Adrenal gland (tissue), 12 donors: ENCODE results near the gene USP2. TPM values are rescaled to one million over a fixed set of nuclear protein-coding genes. Genes with fewer than 3 reads are reported as not detected.

Experiments
- DNase-seq, 7 donors: peaks; one replicate each; pipeline ENCODE4 v3.0.0-alpha.2; 2019 to 2020
- H3K27ac ChIP-seq, 5 donors: fragments of 200-600 bp; sonication (generic) in 4 of 5; 1 replicate in 3 of 5; 2 replicates in 2 of 5; pipeline versions ENCODE4 v1.5.1 to v1.8.0; 2016 to 2020; ENCODE audit warnings: mild to moderate bottlenecking in 1 of 5
- H3K27me3 ChIP-seq: fragments of 200-600 bp; 2 replicates; pipeline ENCODE4 v1.8.0; 2021
- H3K36me3 ChIP-seq, 2 donors: fragments of 200-600 bp; replicated peaks in 1 of 2; 1 replicate in 1 of 2; 2 replicates in 1 of 2; pipeline versions ENCODE4 v1.5.1 to v1.8.0; 2018 to 2022
- H3K4me1 ChIP-seq, 2 donors: fragments of 200-600 bp; replicated peaks in 1 of 2; 1 replicate in 1 of 2; 2 replicates in 1 of 2; pipeline versions ENCODE4 v1.5.1 to v1.8.0; 2018 to 2021
- H3K4me3 ChIP-seq, 4 donors: fragments of 200-600 bp; sonication (generic) in 3 of 4; one replicate each; pipeline ENCODE4 v1.5.1; 2016 to 2018
- H3K9me3 ChIP-seq, 3 donors: fragments of 200-600 bp; sonication (generic) in 1 of 3; replicated peaks in 1 of 3; 1 replicate in 2 of 3; 2 replicates in 1 of 3; pipeline versions ENCODE4 v1.5.1 to v1.8.0; 2016 to 2021
- CTCF ChIP-seq, 6 experiments: fragments of 450-650 bp in 4 of 6; fragments of 200-600 bp in 2 of 6; sonication (generic) in 1 of 6; IDR thresholded peaks; 1 replicate in 5 of 6; 2 replicates in 1 of 6; pipeline versions ENCODE4 v1.5.1 to v1.8.0; 2016 to 2021; ENCODE audit warnings: antibody characterized with exemption in 6 of 6, mild to moderate bottlenecking in 2 of 6, moderate library complexity in 1 of 6
- POLR2A ChIP-seq, 2 donors: fragments of 450-650 bp; IDR thresholded peaks; one replicate each; pipeline ENCODE4 v1.6.1; 2017; ENCODE audit warnings: antibody characterized with exemption in 2 of 2, mild to moderate bottlenecking in 2 of 2, moderate library complexity in 1 of 2
- WGBS, 4 donors: extraction: QIAGEN DNeasy Blood & Tissue Kit in 2 of 4; methylation state at CpG; one replicate each; pipeline versions ENCODE4 v1.1.5 to v1.1.7; 2013 to 2017; 5-methylcytosine and 5-hydroxymethylcytosine counted together
- intact Hi-C, 2 donors: fragments of 100-400 bp; cut with DNase I; formaldehyde crosslinking; loops; one replicate each; pipeline versions ENCODE4 v1.14.1 to v1.15.0; 2022 to 2023
- polyA plus RNA-seq, 3 donors: library from polyadenylated mRNA; stranded (reverse); fragments of 200-250 nt in 2 of 3; fragments of 350-450 nt in 1 of 3; fragmentation: Illumina TruSeq in 1 of 3; extraction: RNeasy Lipid Tissue Mini Kit (QIAGEN cat#74804) in 1 of 3; gene quantifications; one replicate each; pipeline ENCODE4 v1.2.3, GENCODE V29; 2013 to 2014
- total RNA-seq, 9 donors: library from RNA; depleted of rRNA in 4 of 9; stranded (reverse); fragments of >200 nt in 4 of 9; fragments of 120-200 nt in 1 of 9; fragmentation: NEBNext Ultra II Directional in 1 of 9; extraction: Animal tissue kit (Norgen Biotek cat#: 25700) in 1 of 9; gene quantifications; one replicate each; pipeline versions ENCODE4 v1.1.0 to v1.2.4, GENCODE V29; 2013 to 2023
- donor health status: healthy with polysubstance abuse.
- donor health status: Bipolar disorder and iron deficiency.
- donor health status: DM: yes; HTN: yes; CAD: no.
- donor health status: DM: no; HTN: no; CAD: no.
- donor health status: DM: no; HTN: no; CAD: no.
- donor health status: DM: yes; HTN: yes; CAD: no.

USP2 gene
- total and polyA plus RNA-seq, 12 donors = 1.8 to 28.7 (median 9.3) TPM

- no peak for TF ChIP-seq CTCF (IDR thresholded peaks at IDR 0.05)
- no peak for TF ChIP-seq POLR2A (IDR thresholded peaks at IDR 0.05)
- H3K4me3 ChIP-seq = no peak overlapping the region
- peaks cover 3% of the 10 kb centered on the region for H3K27me3 ChIP-seq
- no peak overlapping the region for H3K27ac ChIP-seq
- H3K9me3 ChIP-seq = no peaks in the 10 kb centered on the region
- DNase-seq = no peak
- H3K4me1 ChIP-seq = no peaks in the 10 kb centered on the region
- intact Hi-C loops = no loop called here
- no peaks in the 10 kb centered on the region for H3K36me3 ChIP-seq
- 92 to 98% (median 94%) methylated on average over 10 of the region's 10 CpGs for WGBS, 4 donors
Measured at GRCh38 chr11:119415966-119416365, 34.5 kb upstream of the USP2 start.

DNA sequence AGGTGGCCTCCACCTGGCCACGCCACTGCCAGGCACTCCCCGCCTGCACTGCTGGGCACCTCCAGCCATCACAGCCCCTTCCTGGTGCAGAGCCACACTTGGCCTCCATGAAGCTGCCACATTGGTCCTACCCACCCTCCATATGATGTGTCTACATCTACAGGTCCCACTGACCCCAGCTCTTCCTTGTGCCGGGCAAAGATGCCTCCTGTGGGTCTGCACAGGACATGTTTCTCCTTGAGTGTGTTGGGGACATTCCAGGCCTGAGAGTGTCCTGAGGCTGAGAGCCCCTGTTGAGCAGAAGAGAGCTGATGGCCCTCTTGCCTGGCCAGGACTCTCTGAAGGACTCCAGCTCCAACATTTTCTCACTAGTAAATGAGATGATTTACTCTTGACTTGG, 34.0 kb upstream of the USP2 start:
- intact Hi-C loops = no loop called here
- no peak for DNase-seq
- H3K4me3 ChIP-seq = no peak overlapping the region
- H3K27me3 ChIP-seq = no peaks in the 10 kb centered on the region
- no peak for TF ChIP-seq CTCF (IDR thresholded peaks at IDR 0.05)
- TF ChIP-seq POLR2A (IDR thresholded peaks at IDR 0.05) = no peak
- H3K4me1 ChIP-seq = no peaks in the 10 kb centered on the region
- H3K36me3 ChIP-seq = no peaks in the 10 kb centered on the region
- 92 to 100% (median 95%) methylated on average over 3 of the region's 3 CpGs for WGBS, 4 donors
- no peaks in the 10 kb centered on the region for H3K9me3 ChIP-seq
- no peak overlapping the region for H3K27ac ChIP-seq

GRCh38 chr11:119414734-119415133, 33.2 kb upstream of the USP2 start:
- H3K9me3 ChIP-seq = no peaks in the 10 kb centered on the region
- no peaks in the 10 kb centered on the region for H3K27me3 ChIP-seq
- TF ChIP-seq CTCF (IDR thresholded peaks at IDR 0.05) = no peak
- no peak for TF ChIP-seq POLR2A (IDR thresholded peaks at IDR 0.05)
- no peaks in the 10 kb centered on the region for H3K4me1 ChIP-seq
- H3K36me3 ChIP-seq = no peaks in the 10 kb centered on the region
- no peak overlapping the region for H3K4me3 ChIP-seq
- no peak for DNase-seq
- no peak overlapping the region for H3K27ac ChIP-seq
- intact Hi-C loops = no loop called here

- 88 to 100% (median 93%) methylated on average over 2 of the region's 2 CpGs for WGBS, 4 donors
- no peak for TF ChIP-seq POLR2A (IDR thresholded peaks at IDR 0.05)
- no peak for TF ChIP-seq CTCF (IDR thresholded peaks at IDR 0.05)
- intact Hi-C loops = no loop called here
Measured at GRCh38 chr11:119414321-119414720, 32.8 kb upstream of the USP2 start.

More at GRCh38 chr11:119414321-119414720, 32.8 kb upstream of the USP2 start:
- no peaks in the 10 kb centered on the region for H3K9me3 ChIP-seq
- H3K4me3 ChIP-seq = no peak overlapping the region
- no peaks in the 10 kb centered on the region for H3K27me3 ChIP-seq
- no peaks in the 10 kb centered on the region for H3K4me1 ChIP-seq
- no peak for DNase-seq
- H3K36me3 ChIP-seq = no peaks in the 10 kb centered on the region
- no peak overlapping the region for H3K27ac ChIP-seq
